Measurements from ENCODE around the gene RAB15.
"Not testable (repeated sequence)": the region's sequence is repeated elsewhere in the genome, so short reads cannot be mapped to it uniquely, and the experiment has no call there.

Gene RAB15

DNA sequence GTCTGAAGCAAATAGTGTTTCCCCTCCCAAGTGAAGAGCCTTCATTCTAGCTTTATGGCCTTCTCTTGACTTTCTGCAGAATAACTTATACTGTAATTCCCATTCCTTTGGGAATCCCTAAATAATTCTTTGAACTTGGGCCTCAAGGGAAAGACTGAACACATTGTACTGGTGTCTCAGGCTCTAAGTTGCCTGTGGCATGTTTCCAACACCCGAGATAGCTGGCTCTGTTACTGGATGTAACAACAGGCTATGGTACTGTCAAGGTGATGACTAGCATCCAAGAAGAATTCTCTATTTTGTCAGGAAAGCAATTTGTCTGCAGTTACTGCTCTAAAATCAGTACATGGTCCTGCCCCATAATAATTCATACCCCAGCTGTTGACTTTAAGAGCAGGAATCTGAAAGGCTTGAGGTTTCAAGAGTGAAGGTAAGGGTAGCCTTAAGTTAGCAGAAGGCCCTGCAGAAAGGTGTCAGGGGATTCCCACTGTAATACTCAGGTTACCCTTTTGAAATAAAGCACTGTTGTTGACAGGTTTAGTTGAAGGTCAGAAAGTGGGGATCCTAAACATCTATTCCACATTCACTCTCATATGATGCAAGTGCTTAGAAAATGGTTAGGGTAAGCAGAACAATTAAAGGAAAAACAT is 34.8 kb downstream of the RAB15 start:
- no peak for DNase-seq

DNA sequence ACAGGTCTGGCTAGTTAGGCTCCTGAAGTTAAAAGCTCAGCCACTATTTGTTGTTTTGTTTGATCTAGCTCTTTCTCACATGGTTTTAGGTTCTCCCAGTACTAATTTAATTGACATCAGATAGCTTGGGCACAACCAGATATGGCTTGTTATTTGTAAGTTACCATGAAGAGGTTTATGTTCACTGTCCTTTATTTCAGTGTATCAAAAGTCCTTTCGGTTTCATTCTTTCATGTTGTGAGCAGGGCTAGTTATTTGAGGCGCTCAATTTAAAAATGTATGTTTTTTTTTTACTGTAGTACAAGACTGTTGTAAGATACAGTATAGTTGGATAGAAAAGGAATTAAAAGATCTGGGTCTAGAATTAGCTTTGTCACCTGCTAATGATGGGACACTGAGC is 36.6 kb downstream of the RAB15 start:
- no peak for DNase-seq

DNA sequence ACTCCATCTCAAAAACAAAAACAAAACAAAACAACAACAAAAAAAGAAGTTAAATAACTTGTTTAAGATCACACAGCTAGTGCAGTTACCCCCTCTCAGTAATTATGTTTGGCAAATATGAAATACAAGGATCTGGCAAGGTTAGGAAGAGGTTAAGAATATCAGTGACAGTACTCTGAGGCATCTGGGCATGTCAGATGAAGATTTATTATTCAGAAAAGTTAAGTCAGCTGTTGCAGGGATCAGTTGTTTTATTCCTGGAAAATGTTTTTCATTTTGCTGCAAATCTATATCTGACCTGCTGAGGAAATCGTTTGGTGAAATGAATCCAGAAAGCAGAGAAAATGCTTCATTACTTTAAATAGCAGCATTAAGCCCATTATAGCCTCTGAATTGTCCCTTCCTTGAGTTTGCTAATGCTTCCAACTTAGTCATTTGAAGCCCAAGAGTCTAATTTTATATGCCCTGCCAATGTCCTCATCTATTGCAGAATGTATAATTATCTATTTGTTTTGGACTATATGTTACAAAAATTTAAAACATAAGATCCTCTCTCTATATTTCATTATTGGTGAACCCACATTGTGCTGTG is 37.7 kb downstream of the RAB15 start:
- DNase-seq = no peak

DNA sequence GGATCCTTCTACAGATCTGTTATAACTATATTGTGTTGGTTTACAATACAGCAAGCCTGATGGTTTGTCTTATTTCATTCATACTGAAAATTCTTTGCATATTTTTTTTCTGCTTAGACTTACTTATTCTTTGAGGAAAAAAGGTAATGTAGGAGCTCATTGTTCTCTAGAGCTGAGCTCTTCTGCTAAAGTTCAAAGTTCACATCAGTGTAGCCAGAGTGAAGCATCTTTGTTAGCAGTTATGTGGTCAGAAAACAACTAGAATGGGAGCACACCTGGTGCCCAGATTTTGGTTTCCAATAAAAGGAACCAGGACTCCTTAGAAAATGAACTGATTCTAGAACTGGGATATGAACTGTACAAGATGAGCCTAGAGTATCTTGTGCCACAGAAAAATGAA is 39.9 kb downstream of the RAB15 start:
- DNase-seq = no peak

DNA sequence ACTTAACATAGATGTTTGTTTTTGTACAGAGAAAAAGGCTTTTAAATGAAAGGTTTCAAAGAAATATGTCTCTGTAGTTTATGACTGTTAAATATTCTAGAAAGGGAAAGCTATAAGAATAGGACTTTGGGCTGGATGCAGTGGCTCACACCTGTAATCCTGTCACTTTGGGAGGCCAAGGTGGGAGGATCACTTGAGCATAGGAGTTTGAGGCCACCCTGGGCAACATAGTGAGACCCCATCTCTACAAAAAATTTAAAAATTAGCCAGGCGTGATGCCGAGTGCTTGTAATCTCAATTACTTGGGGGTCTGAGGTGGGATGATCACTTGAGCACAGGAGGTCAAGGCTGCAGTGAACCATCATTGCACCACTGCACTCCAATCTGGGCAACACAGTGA is 41.0 kb downstream of the RAB15 start:
- no peak for DNase-seq

DNA sequence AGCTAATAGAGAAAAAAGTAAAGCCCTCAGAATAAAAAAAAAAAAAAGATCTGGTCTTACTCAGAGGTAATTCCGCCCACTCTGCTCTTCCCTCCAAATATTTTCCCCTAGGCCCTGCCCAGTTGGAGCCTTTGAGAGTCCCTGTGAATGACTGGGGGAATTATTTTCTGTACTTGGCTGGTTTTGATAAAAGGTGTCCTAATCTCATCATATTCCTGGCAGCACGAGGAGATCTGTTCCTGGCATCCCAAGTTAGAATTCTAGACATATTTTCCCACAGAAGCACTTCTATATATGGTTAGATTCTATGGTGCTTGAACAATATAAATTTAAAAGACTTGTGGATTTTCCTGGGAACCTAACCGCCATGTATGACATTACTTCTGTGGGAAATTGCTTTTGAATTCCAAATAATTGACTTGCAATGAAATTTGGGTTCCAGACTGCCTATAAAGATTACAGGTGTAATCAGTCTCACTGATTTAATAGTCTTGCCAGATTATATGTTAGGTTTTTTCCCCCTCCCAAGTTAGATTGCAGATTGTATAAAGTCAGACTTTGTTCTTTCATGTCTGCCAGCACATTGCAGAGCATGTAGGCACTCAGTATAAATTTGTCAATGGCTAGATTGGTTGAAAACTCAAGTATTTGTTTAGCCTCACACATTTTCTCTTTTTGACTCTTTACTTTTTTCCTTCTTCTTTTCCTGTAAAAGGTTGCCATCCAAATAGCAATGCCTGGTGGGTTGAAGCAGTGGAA is 41.9 kb downstream of the RAB15 start:
- DNase-seq = no peak

DNA sequence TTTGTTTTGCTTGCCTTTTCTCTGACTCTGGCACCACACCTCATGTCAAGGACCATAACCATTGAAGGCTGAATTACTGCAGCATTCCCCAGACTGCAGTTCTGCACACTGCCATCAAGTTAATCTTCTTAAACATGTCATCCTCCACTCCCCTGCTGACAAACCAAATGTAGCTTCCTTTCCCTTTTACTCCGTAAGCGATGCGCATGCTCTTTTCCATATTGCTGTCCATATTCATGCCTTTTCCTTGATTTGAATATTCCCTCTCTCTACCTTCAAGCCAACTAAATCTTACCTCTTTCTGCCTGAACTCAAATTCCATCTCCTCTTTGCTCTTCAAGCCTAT is 43.1 kb downstream of the RAB15 start:
- DNase-seq = no peak

DNA sequence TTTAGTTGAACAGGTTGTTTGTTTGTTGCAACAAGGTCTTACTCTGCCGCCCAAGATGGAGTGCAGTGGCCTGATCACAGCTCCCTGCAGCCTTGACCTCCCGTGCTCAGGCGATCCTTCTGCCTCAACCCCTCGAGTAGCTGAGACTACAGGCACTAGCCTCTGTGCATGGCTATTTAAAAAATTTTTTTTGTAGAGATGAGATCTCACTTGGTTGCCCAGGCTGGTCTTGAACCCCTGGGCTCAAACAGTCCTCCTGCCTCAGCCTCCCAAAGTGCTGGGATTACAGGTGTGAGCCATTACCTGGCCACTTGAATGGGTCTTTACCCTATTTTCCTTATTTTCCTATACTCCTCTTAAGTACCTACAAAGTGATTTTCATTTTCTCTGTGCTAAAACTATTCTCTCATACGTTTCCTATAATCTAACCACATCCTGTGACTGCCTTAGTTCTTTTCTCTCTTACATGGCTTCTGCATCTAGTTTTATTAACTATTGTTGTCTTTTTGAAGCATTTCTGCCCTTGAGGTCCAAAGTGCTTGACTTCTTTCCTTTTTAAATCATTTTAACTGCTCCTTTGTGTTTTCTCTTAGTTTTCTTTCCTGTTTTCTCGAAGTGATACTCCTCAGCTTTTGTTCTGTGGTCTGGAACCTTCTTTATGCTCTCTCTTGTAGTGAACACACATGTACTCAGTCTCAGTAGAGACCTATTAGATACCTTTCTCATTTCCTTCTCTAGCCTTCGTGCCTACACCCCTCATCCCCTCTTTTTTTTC is 43.7 kb downstream of the RAB15 start:
- no peak for DNase-seq

DNA sequence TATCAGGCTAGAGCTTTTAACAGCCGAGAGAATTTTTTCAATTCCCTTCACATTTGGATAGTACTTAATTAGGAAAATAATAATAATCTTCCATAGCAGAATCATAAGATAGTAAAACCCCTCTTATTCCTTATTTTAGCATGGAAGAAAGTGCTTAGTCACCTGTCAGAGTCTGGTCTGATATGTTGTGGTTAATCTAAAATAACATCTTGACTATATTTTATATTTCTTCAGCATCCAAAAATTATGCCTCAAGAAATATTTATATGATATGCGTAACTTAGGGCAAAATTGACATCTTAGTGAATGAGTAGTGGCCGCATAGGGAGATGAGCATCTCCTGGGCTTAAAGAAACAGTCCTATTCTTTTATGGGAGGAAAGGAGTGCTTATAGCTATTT is 45.1 kb downstream of the RAB15 start:
- no peak for DNase-seq

DNA sequence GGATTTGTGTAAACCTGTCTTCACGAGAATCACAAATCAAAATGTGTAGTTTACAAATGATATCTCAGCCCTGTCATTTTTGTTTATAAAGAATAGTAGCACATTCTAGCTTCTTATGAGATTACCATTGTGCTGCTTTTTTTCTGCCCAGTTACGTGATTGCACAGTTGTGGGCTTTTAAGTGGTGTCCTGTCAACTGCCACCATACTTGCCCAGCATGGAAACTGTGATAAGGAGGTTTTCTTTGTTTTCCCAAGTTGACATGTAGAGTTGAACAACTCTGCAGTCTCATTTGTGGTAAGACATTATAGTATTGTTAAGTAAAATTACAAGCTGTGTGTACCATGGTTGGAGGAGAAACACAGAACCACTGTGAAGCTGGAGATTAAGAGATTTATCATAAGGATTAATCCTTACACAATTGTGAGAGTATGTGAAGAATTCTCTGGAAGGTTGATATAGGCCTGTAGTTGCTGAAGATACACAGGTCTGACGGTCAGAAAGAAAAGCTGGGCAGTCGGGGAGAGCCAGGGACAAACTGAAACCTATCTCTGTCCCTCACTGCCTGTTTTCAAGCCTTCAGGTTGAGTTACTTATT is 45.6 kb downstream of the RAB15 start:
- DNase-seq = no peak

DNA sequence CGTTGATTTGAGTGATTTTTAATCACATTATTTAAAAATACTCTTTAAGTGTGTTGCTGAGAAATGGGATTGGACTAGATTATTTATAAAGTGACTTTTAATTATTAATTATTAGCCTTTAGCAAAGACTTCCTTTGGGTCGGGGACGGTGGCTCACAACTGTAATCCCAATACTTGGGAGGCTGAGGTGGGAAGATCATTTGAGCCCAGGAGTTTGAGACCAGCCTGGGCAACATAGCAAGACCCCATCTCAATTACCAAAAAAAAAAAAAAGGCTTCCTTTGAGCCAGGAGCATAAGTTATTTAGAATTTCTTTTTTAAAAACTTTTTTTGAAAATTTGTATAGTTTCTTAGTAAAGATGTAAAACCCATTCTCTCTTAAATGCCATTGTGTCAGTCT is 49.1 kb downstream of the RAB15 start:
- no peak for DNase-seq

DNA sequence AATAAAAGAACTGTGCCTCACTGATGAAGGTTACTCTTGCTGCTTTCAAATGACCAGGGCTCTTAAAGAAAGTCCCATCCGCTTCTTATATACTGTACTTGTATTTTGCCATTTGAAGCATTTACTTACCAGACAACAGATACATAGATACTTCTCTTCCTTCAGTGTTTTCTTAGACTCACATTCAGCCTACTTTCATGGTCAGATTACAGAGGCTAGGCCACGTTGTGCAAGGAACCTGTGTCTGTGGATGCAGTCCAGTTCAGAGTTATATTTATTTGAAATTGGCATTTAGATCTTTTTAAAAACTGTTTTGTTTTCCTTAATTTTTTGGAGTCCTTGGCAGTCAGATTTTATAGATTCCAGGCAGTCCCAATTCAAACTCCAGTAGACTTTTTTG is 51.7 kb downstream of the RAB15 start:
- DNase-seq = no peak

DNA sequence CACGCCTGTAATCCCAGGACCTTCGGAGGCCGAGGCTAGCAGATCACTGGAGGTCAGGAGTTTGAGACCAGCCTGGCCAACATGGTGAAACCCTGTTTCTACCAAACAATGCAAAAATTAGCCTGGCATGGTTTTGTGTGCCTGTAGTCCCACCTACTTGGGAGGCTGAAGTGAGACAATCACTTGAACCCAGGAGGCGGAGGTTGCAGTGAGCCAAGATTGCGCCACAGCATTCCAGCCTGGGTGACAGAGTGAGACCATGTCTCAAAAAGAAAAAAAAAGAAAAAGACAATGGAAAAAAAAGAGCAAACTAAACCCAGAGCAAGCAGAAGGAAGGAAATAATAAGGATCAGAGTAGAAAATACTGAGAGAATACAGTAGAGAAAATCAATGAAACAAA is 52.5 kb downstream of the RAB15 start:
- no peak for DNase-seq

DNA sequence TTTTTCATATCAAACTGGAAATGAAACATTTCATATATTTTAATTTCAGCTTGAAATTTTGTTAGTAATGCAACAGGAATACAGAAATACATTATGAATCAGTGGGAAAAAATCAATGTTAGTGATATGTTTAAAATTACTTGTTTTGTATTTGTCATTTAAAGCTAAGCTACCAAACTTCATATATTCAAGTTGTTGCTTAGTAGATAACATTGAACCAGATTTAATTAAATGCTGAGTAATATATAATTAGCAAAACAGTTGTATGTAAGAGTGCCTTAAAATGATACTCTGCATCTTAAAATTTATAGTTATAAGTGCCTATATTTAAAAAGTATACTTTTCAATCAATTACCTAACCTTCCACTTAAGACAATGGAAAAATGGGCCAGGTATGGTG is 52.9 kb downstream of the RAB15 start:
- no peak for DNase-seq

DNA sequence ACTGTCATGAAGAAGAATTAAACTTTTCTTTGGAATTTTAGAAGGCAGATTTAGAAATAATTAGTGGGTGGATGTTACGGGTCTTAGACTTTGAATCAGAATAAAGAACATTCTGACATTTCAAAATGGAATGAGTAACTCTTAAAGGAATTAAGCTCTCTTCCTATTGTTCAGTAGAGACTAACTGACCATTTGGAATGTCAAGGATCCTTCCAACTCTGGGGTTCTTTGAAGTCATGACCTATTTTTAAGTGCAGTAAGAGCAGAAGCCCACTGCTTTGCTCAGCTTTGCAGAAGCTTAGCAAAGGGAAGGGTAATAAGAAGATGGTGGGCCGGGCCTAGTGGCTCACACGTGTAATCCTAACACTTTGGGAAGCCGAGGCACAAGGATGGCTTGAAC is 53.9 kb downstream of the RAB15 start:
- DNase-seq = no peak

DNA sequence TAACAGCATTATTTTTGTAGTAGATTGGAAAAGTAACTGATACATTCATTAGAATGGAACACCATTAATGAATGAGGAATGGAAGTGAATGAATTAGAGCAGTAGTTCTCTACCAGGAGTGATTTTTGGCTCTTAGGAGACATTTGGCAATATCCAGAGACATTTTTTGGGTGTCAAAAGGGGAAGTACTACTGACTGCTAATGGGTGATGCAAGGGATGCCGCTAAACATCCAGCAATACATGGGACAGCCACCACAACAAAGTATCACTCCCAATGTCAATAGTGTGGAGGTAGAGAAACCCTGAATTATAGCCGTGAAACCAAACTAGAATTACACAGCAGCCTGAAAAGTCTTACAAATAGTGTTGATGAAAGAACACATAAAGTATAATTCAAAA is 56.3 kb downstream of the RAB15 start:
- no peak for DNase-seq

DNA sequence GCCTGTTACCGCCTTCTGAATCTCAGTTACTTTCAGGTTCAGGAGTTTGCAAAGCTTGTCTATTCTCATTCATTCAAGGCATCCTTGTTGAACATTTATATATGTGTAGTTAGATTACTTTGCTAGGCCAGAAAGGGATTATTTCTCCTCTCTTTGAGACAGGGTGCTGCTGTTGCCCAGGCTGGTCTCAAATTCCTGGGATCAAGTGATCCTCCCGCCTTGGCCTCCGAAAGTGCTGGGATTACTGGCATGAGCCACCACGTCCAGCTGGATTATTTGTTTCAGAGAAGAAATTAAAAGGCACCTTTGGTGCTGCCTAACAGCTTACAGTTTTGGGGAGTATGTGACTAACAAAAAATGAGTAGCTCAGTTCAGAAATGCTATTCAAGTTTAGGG is 57.1 kb downstream of the RAB15 start:
- no peak for DNase-seq

DNA sequence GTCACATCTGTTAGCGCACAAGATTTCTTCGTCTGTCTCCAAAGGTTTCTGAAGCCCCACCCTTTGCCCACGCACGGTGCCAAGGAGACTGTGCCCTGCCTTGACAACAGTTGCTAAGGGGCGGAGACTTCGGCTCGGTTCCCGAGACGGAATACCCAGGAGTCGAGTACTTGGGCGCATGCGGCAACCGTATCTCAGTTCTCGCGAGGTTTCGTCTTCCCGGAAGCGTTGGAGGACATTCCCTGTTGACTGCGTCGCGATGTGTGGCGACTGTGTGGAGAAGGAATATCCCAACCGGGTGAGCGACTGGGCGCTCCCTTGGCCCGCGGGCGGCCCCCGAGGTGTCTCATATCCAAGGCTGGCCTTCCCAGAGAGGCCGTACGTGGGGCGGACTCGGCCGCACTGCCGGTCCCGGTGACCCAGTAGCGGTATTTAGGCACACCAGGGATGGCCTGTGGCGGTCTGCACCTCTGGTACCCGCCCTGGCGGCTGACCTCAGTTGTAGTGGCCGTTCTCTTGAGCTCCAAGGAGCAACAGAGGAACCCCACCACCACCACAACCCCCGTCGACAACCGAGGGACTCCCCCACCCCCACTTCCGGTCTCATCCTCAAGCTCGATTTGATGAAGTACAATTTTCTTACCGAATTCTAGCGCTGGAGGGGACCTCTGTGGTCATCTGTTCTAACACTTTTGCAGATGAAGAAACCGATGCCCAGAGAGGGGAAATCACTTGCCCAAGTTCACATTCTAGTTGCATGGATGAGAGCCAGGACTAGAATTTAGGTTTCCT is 57.7 kb downstream of the RAB15 start, which contains the start of gene CHURC1:
TSS of gene CHURC1 (plus strand) at position 219 of the 792 bp plus-strand sequence. CDS start at position 260, 41 bp downstream.
- peak; percentile 98 to 99 for DNase-seq

DNA sequence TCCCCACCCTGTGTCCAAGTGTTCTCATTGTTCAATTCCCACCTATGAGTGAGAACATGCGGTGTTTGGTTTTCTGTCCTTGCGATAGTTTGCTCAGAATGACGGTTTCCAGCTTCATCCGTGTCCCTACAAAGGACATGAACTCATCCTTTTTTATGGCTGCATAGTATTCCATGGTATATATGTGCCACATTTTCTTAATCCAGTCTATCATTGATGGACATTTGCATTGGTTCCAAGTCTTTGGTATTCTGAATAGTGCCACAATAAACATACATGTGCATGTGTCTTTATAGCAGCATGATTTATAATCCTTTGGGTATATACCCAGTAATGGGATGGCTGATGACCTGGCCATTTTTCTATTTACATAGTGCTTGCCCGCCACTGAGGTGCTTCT is 58.7 kb downstream of the RAB15 start:
- DNase-seq = not testable (repeated sequence)

DNA sequence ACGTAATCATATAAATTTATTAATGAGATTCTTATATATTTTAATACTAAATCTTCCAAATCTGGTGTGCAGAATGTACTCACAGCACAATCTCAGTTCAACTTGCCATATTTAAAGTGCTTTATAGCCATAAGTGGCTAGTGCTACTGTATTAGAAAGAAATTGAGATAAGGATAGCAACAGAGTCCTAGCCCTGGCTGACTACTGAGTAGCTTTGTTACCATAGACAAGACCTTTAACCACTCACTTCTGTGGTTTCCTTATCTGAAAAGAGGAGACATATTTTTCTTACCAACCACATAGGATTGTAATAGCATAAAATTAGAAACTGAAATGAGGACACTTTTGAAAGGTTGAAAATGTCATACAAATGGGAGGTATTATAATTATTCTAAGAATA is 59.9 kb downstream of the RAB15 start:
- DNase-seq = no peak

DNA sequence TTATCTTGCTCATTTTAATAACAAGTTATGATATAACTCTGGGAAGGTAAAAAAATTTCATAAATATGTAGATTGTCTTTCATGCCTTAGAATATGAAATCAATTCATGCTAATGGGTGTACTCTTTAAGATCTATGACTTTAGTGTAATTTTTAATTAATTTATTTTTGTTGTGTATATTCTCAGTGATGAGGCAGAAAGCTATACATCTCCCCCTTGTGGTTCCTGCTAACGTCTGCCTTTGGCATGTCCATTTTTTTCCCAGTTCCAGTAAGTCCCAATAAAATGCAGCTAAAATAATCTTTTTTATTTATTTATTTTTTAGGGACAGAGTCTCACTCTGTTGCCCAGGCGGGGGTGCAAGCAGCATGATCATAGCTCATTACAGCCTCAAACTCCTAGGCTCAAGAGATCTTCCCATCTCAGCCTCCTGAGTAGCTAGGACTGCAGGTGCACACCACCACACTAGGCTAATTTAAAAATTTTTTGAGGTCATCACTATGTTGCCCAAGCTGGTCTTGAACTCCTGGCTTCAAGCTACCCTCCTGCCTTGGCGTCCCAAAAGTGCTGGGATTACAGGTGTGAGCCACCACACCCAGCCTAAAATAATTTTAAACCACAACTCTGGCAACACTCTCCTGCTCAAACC is 61.2 kb downstream of the RAB15 start:
- DNase-seq = no peak

DNA sequence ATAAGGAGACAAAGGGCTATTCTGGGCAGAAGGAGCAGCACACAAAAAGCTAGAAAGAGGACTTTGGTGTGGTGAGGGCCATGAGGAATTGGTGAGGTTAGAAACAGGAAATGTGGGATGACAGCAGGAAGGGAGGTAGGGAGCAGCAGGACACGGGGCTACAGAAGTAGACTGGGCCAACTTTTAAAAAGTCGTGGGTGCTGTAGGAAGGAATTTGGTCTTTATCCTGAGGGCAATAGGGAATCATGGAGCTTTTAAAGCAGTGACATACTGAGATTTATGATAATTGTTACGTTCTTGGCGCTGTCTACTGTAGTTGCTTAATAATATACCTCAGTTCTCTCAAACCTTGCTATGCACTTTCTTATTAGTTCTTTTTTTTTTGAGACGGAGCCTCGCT is 66.1 kb downstream of the RAB15 start:
- no peak for DNase-seq

Measured in activated CD4-positive, alpha-beta T cell treated with anti-CD3 and anti-CD28 coated beads for 4 hours (primary cell).